OCI-LY7 (cell line): Measurements from ENCODE around the gene MYBPHL. TPM values are rescaled to one million over a fixed set of nuclear protein-coding genes. Genes with fewer than 3 reads are reported as not detected.

Experiments used
- BruUV-seq: library from RNA; stranded (reverse); fragments of 400-500 nt; replicated peaks from 2 replicates; lab custom pipeline; 2021; lab: Mats Ljungman, UMichigan
- CTCF ChIA-PET: fragments of 300-600 bp; sonication (Branson Sonifier 250); formaldehyde crosslinking; loops from one replicate; lab custom pipeline; 2022; ENCODE audit warnings: antibody characterized with exemption; ENCODE audit not compliant: unreplicated experiment; lab: Charles Lee
- POLR2A ChIA-PET: fragments of 300-600 bp; sonication (Branson Sonifier 250); formaldehyde crosslinking; loops from one replicate; lab custom pipeline; 2022; ENCODE audit warnings: antibody characterized with exemption; lab: Charles Lee
- DNase-seq: peaks from one replicate; pipeline ENCODE4 v3.0.0-alpha.2; 2015; ENCODE audit warnings: low spot score
- H2AFZ ChIP-seq: fragments of 200-600 bp; sonication (generic), shearing (Covaris generic); 2 replicates; pipeline ENCODE4 v1.6.1; 2014; ENCODE audit warnings: mild to moderate bottlenecking, antibody characterized with exemption, low read length, moderate library complexity
- H3K27ac ChIP-seq: fragments of 200-600 bp; sonication (generic); 2 replicates; pipeline ENCODE4 v1.5.1; 2014; ENCODE audit warnings: mixed run types, low read depth, mild to moderate bottlenecking, moderate library complexity, low read length, inconsistent platforms; ENCODE audit not compliant: poor library complexity, severe bottlenecking
- H3K36me3 ChIP-seq: fragments of 200-600 bp; sonication (generic); 2 replicates; pipeline ENCODE4 v1.6.1; 2014; ENCODE audit warnings: mild to moderate bottlenecking, antibody characterized with exemption, low read length, moderate library complexity, mixed read lengths; ENCODE audit not compliant: insufficient read depth
- H3K4me1 ChIP-seq: fragments of 200-600 bp; sonication (generic); 2 replicates; pipeline ENCODE4 v1.5.1; 2014; ENCODE audit warnings: mild to moderate bottlenecking, low read length; ENCODE audit not compliant: insufficient read depth, poor library complexity, severe bottlenecking
- H3K4me2 ChIP-seq: fragments of 200-600 bp; sonication (generic); 2 replicates; pipeline ENCODE4 v1.6.1; 2014; ENCODE audit warnings: mild to moderate bottlenecking, low read length
- H3K4me3 ChIP-seq: fragments of 200-600 bp; sonication (generic); 2 replicates; pipeline ENCODE4 v1.5.1; 2014; ENCODE audit warnings: mild to moderate bottlenecking, low read depth, low read length; ENCODE audit not compliant: poor library complexity, severe bottlenecking
- H3K79me2 ChIP-seq: fragments of 200-600 bp; sonication (generic); 2 replicates; pipeline ENCODE4 v1.6.1; 2016; ENCODE audit warnings: low read depth, mild to moderate bottlenecking, low read length, moderate library complexity, mixed read lengths; ENCODE audit not compliant: insufficient read depth
- H3K9me2 ChIP-seq: fragments of 200-600 bp; sonication (generic); 2 replicates; pipeline ENCODE4 v1.6.1; 2016; ENCODE audit warnings: mild to moderate bottlenecking, low read length, mixed read lengths; ENCODE audit not compliant: insufficient read depth
- H3K9me3 ChIP-seq: fragments of 200-600 bp; sonication (generic); 2 replicates; pipeline ENCODE4 v1.6.1; 2014; ENCODE audit warnings: mild to moderate bottlenecking, mixed run types, low read length, mixed read lengths
- H4K20me1 ChIP-seq: fragments of 200-600 bp; sonication (generic); 2 replicates; pipeline ENCODE4 v1.6.1; 2014; ENCODE audit warnings: mild to moderate bottlenecking, antibody characterized with exemption, low read length, moderate library complexity, mixed read lengths; ENCODE audit not compliant: insufficient read depth
- EZH2phosphoT487 ChIP-seq: fragments of 200-600 bp; sonication (generic); IDR thresholded peaks from 2 replicates; pipeline ENCODE4 v1.6.1; 2018; ENCODE audit warnings: low read depth, borderline replicate concordance, mild to moderate bottlenecking, mixed run types, antibody characterized with exemption, low read length, moderate library complexity, mixed read lengths
- intact Hi-C: fragments of 100-400 bp; cut with micrococcal nuclease; formaldehyde crosslinking; loops from one replicate; pipeline ENCODE4 v1.10.0; 2022; ENCODE audit not compliant: unreplicated experiment
- total RNA-seq, 2 experiments: library from RNA; depleted of rRNA in 1 of 2; stranded (reverse); fragments of >200 nt in 1 of 2; shearing (Covaris generic) in 1 of 2; gene quantifications; 2 replicates each; pipeline ENCODE4 v1.2.3, GENCODE V29; 2014 to 2022
- TF ChIP-seq, protein P1 (sequence below): fragments of 200-600 bp; sonication (generic); conservative IDR thresholded peaks from 2 replicates; pipeline ENCODE4 v1.5.1; 2014; ENCODE audit warnings: mild to moderate bottlenecking, antibody characterized with exemption, low read length, moderate library complexity, mixed read lengths

The MYBPHL gene
- total RNA-seq, 2 experiments from 2014 or later, result 0.16 TPM; not detected in 1

DNA sequence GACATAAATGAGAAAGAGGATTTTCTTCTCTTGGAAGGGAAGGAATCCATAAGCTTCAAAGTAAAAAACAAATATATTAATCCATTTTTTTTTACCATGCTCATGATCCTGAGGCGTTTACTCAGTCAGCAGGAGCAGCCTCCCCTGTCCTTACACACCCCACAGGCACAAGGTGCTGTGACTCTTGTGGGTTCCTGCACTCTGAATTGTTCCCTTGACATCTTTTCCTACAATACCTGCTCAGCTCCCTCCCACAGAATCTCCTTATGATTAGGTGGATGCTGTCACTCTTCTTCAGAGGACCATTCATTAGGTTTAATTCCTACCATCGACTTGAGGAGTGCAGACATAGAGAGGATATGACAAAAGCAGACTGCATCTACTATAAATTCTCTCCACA, 13.8 kb downstream of the MYBPHL start:
- Histone ChIP-seq H3K9me3 (no peaks in the 10 kb centered on the region), H3K4me1 (peaks cover 19% of the 10 kb centered on the region), H3K36me3 (no peaks in the 10 kb centered on the region), H3K79me2 (no peaks in the 10 kb centered on the region), H3K4me2 (no peak overlapping the region), H3K4me3 (no peak overlapping the region), H3K9me2 (no peaks in the 10 kb centered on the region), H2AFZ (no peak overlapping the region), H3K27ac (no peak overlapping the region), H4K20me1 (no peaks in the 10 kb centered on the region)
- intact Hi-C loops, result no loop called here
- ChIA-PET POLR2A (interaction anchor here (1.3 kb wide), 1 partner anchor 15 kb away, joined by 4 read pairs; no protein-coding TSS in a partner anchor), CTCF (no interaction called here)
- TF ChIP-seq EZH2phosphoT487, result no peak
- TF ChIP-seq, protein P1, sequence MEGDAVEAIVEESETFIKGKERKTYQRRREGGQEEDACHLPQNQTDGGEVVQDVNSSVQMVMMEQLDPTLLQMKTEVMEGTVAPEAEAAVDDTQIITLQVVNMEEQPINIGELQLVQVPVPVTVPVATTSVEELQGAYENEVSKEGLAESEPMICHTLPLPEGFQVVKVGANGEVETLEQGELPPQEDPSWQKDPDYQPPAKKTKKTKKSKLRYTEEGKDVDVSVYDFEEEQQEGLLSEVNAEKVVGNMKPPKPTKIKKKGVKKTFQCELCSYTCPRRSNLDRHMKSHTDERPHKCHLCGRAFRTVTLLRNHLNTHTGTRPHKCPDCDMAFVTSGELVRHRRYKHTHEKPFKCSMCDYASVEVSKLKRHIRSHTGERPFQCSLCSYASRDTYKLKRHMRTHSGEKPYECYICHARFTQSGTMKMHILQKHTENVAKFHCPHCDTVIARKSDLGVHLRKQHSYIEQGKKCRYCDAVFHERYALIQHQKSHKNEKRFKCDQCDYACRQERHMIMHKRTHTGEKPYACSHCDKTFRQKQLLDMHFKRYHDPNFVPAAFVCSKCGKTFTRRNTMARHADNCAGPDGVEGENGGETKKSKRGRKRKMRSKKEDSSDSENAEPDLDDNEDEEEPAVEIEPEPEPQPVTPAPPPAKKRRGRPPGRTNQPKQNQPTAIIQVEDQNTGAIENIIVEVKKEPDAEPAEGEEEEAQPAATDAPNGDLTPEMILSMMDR, result no peak
- BruUV-seq, result no TSS peak
- no peak for DNase-seq

DNA sequence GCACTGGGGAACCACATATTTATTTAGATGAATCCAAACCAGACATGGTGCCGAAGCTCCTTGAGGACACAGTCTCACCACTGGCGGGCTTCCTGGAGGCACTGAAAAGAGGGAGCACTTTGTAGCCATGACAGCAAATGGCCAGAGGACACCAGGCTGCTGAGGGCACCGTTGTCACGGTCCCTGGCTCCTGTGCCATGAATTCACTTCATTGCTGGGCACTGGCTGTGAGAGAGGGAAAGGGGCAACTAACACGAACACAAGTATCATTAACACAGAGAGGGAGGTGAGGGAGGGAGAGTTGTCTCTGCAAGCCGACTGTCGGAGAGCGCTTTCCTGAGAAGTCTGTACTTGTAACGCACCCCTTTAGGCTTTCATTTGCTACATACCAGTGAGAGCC, 14.4 kb downstream of the MYBPHL start:
- no TSS peak for BruUV-seq
- intact Hi-C loops, result no loop called here
- ChIA-PET POLR2A (interaction anchor here (1.3 kb wide), 1 partner anchor 15 kb away, joined by 4 read pairs; no protein-coding TSS in a partner anchor), CTCF (no interaction called here)
- H4K20me1 ChIP-seq, result no peaks in the 10 kb centered on the region
- no peak overlapping the region for H3K27ac ChIP-seq
- TF ChIP-seq EZH2phosphoT487, result no peak
- TF ChIP-seq, protein P1, result no peak
- H2AFZ ChIP-seq, result no peak overlapping the region
- DNase-seq, result no peak
- H3K4me3 ChIP-seq, result no peak overlapping the region
- peaks cover 19% of the 10 kb centered on the region for H3K4me1 ChIP-seq
- H3K36me3 ChIP-seq, result no peaks in the 10 kb centered on the region
- no peaks in the 10 kb centered on the region for H3K79me2 ChIP-seq
- H3K4me2 ChIP-seq, result no peak overlapping the region
- no peaks in the 10 kb centered on the region for H3K9me3 ChIP-seq
- no peaks in the 10 kb centered on the region for H3K9me2 ChIP-seq

DNA sequence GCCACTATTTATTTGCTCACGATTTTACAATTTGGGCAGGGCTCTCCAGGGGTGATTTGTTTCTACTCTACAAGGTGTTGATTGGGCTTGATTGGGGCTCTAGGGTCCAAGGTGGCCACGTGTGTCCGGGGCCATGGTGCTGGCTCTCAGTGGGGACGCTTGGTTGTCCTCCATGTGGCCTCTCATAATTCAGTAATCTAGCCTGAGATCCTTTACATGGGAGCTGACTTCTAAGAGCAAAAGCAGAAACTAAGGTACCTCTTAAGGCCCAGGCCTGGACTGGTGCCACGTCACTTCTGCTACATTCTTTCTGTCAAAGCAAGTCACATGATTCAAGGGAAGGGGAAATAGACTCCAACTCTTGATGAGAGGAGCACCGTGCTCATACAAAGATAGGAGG, 15.8 kb downstream of the MYBPHL start:
- no peak for DNase-seq
- no TSS peak for BruUV-seq

More for the DNA sequence above, 15.8 kb downstream of the MYBPHL start:
- H3K9me2 ChIP-seq, result no peaks in the 10 kb centered on the region
- H4K20me1 ChIP-seq, result no peaks in the 10 kb centered on the region
- intact Hi-C loops, result no loop called here
- TF ChIP-seq, protein P1, result no peak
- TF ChIP-seq EZH2phosphoT487, result no peak
- no peaks in the 10 kb centered on the region for H3K79me2 ChIP-seq
- H3K4me2 ChIP-seq, result no peak overlapping the region
- ChIA-PET CTCF (no interaction called here), POLR2A (no interaction called here)
- peaks cover 19% of the 10 kb centered on the region for H3K4me1 ChIP-seq
- H3K4me3 ChIP-seq, result no peak overlapping the region
- H2AFZ ChIP-seq, result peak overlapping the region; percentile 11; the same call in 1 of the 2 replicates
- no peaks in the 10 kb centered on the region for H3K9me3 ChIP-seq
- H3K36me3 ChIP-seq, result no peaks in the 10 kb centered on the region
- H3K27ac ChIP-seq, result no peak overlapping the region
